BJ (cell line): ENCODE data around the gene VPS13A. TPM values are rescaled to one million over a fixed set of nuclear protein-coding genes. Genes with fewer than 3 reads are reported as not detected.

ENCODE experiments used
- CTCF ChIA-PET: fragments of 350-600 bp; formaldehyde crosslinking; extraction: SDS; loops from one replicate; lab custom pipeline; 2021; ENCODE audit warnings: antibody characterized with exemption, inconsistent platforms; lab: Yijun Ruan, JAX
- POLR2A ChIA-PET: fragments of 300-600 bp; sonication (Branson Sonifier 250); formaldehyde crosslinking; extraction: SDS; loops from one replicate; lab custom pipeline; 2021; ENCODE audit warnings: antibody characterized with exemption; lab: Charles Lee
- DNase-seq: peaks from one replicate; pipeline ENCODE4 v3.0.0-alpha.2; 2011; ENCODE audit warnings: low read depth
- H3K27me3 ChIP-seq: 2 replicates; pipeline ENCODE4 v1.6.0; 2011; ENCODE audit warnings: low read length; ENCODE audit not compliant: control insufficient read depth, insufficient read depth
- H3K36me3 ChIP-seq: 2 replicates; pipeline ENCODE4 v1.5.1; 2011; ENCODE audit warnings: low read length; ENCODE audit not compliant: control insufficient read depth, insufficient read depth
- H3K4me3 ChIP-seq: 2 replicates; pipeline ENCODE4 v1.5.1; 2011; ENCODE audit warnings: low read depth, mild to moderate bottlenecking, control low read depth, low read length
- CTCF ChIP-seq: IDR thresholded peaks from 2 replicates; pipeline ENCODE4 v1.5.1; 2011; ENCODE audit warnings: low read depth, mild to moderate bottlenecking, control low read depth, inconsistent platforms, low read length, moderate library complexity; ENCODE audit not compliant: insufficient read depth
- polyA plus RNA-seq: library from polyadenylated mRNA; depleted of rRNA; stranded (reverse); fragments of >200 nt; gene quantifications from 2 replicates; pipeline ENCODE4 v1.2.3, GENCODE V29; 2011

The VPS13A gene
- polyA plus RNA-seq, 1 experiment, result 7.5 TPM

- peaks cover 2% of the 10 kb centered on the region; the same call in 1 of the 2 replicates for H3K27me3 ChIP-seq
- ChIA-PET POLR2A (interaction anchor here (0.6 kb wide), 1 partner anchor 681 kb away, joined by 5 read pairs; no protein-coding TSS in a partner anchor), CTCF (interaction anchor here (1.2 to 2.1 kb wide), 2 partner anchors 11 to 15 kb away, joined by 3 to 8 read pairs; partner anchors contain the start of gene VPS13A)
- no peak for DNase-seq
- TF ChIP-seq CTCF, result no peak
- no peak overlapping the region for H3K4me3 ChIP-seq
- H3K36me3 ChIP-seq, result no peaks in the 10 kb centered on the region
Measured at GRCh38 chr9:77161966-77162365, 15.4 kb upstream of the VPS13A start.

GRCh38 chr9:77162366-77162765 lies 15.0 kb upstream of the VPS13A start:
- H3K36me3 ChIP-seq, result no peaks in the 10 kb centered on the region
- H3K4me3 ChIP-seq, result no peak overlapping the region
- no peak for DNase-seq
- no peak for TF ChIP-seq CTCF
- POLR2A ChIA-PET, result no interaction called here
- H3K27me3 ChIP-seq, result peaks cover 2% of the 10 kb centered on the region; the same call in 1 of the 2 replicates
- CTCF ChIA-PET, result interaction anchor here (1.2 to 2.1 kb wide), 2 partner anchors 11 to 14 kb away, joined by 3 to 8 read pairs; partner anchors contain the start of gene VPS13A

- CTCF ChIA-PET, result interaction anchor here (0.7 to 2.1 kb wide), 4 partner anchors 13 to 354 kb away, joined by 3 to 8 read pairs (median 4); no protein-coding TSS in a partner anchor
- Histone ChIP-seq H3K36me3 (no peaks in the 10 kb centered on the region), H3K27me3 (peaks cover 2% of the 10 kb centered on the region; the same call in 1 of the 2 replicates), H3K4me3 (no peak overlapping the region)
- POLR2A ChIA-PET, result interaction anchor here (0.7 kb wide), 1 partner anchor 276 kb away, joined by 7 read pairs; no protein-coding TSS in a partner anchor
- DNase-seq, result no peak
- TF ChIP-seq CTCF, result no peak
Measured at GRCh38 chr9:77163884-77164283, 13.4 kb upstream of the VPS13A start.

- POLR2A ChIA-PET, result no interaction called here
- DNase-seq, result no peak
- CTCF ChIA-PET, result interaction anchor here (0.9 to 2.2 kb wide), 10 partner anchors 9 to 323 kb away, joined by 3 to 22 read pairs (median 4); partner anchors contain the start of gene VPS13A
- Histone ChIP-seq H3K4me3 (no peak overlapping the region), H3K27me3 (peaks cover 4% of the 10 kb centered on the region), H3K36me3 (no peaks in the 10 kb centered on the region)
- no peak for TF ChIP-seq CTCF
Measured at GRCh38 chr9:77166193-77166592, 11.1 kb upstream of the VPS13A start.

GRCh38 chr9:77170991-77171699 lies 6.2 kb upstream of the VPS13A start:
- Histone ChIP-seq H3K36me3 (no peaks in the 10 kb centered on the region), H3K27me3 (peaks cover 4% of the 10 kb centered on the region; the same call in 1 of the 2 replicates), H3K4me3 (no peak overlapping the region)
- CTCF ChIA-PET, result no interaction called here
- DNase-seq, result no peak
- TF ChIP-seq CTCF, result no peak
- POLR2A ChIA-PET, result no interaction called here
